Iris pigment epithelial cell (primary cell): ENCODE data around the gene EIF3A.
"Not testable (repeated sequence)": the region's sequence is repeated elsewhere in the genome, so short reads cannot be mapped to it uniquely, and the experiment has no call there.

Experiments used
- DNase-seq: peaks from one replicate; pipeline ENCODE4 v3.0.0-alpha.2; 2011; ENCODE audit warnings: low read depth

The EIF3A gene

GRCh38 chr10:119051775-119052174 lies 28.8 kb downstream of the EIF3A start:
- no peak for DNase-seq

GRCh38 chr10:119049777-119050176 lies 30.8 kb downstream of the EIF3A start:
- DNase-seq: no peak

GRCh38 chr10:119049361-119049760 lies 31.3 kb downstream of the EIF3A start:
- no peak for DNase-seq

GRCh38 chr10:119045561-119045960 lies 35.1 kb downstream of the EIF3A start:
- DNase-seq: no peak

- DNase-seq: no peak
These were observed 38.4 kb downstream of the EIF3A start for GRCh38 chr10:119042169-119042568.

- no peak for DNase-seq
These were observed 39.3 kb downstream of the EIF3A start for GRCh38 chr10:119041326-119041725.

GRCh38 chr10:119039161-119039560 lies 41.5 kb downstream of the EIF3A start:
- DNase-seq: no peak

GRCh38 chr10:119031496-119032059 lies 49.0 kb downstream of the EIF3A start:
- no peak for DNase-seq

GRCh38 chr10:119030421-119031250 lies 50.0 kb downstream of the EIF3A start:
- DNase-seq: peak; percentile 60

GRCh38 chr10:119029613-119030420 lies 50.8 kb downstream of the EIF3A start, which contains the start of gene NANOS1:
Gene NANOS1, plus strand, starts transcription at chr10:119029714. Its CDS starts 88 bp downstream, at chr10:119029802.
- peak; percentile 44 for DNase-seq

GRCh38 chr10:119028900-119029612 lies 51.6 kb downstream of the EIF3A start:
- peak; percentile 92 for DNase-seq

- DNase-seq: not testable (repeated sequence)
These were observed 52.1 kb downstream of the EIF3A start for GRCh38 chr10:119028445-119028899.

- no peak for DNase-seq
These were observed 54.1 kb downstream of the EIF3A start for GRCh38 chr10:119026301-119027110.

- DNase-seq: peak; percentile 20
These were observed 54.8 kb downstream of the EIF3A start for GRCh38 chr10:119025776-119026175.

GRCh38 chr10:119025336-119025735 lies 55.3 kb downstream of the EIF3A start:
- DNase-seq: peak; percentile 89

- no peak for DNase-seq
These were observed 55.7 kb downstream of the EIF3A start for GRCh38 chr10:119024882-119025281.

- no peak for DNase-seq
These were observed 57.1 kb downstream of the EIF3A start for GRCh38 chr10:119023553-119023868.

GRCh38 chr10:119022846-119023552 lies 57.6 kb downstream of the EIF3A start:
- DNase-seq: peak; percentile 45

GRCh38 chr10:119020627-119020946 lies 60.0 kb downstream of the EIF3A start:
- peak; percentile 24 for DNase-seq

GRCh38 chr10:119007211-119007574 lies 73.4 kb downstream of the EIF3A start:
- DNase-seq: no peak
